Colonic mucosa (tissue), 4 donors: Measurements from ENCODE around the gene PSMD11. TPM values are rescaled to one million over a fixed set of nuclear protein-coding genes. Genes with fewer than 3 reads are reported as not detected.

Source experiments
- DNase-seq: peaks from one replicate; pipeline ENCODE4 v3.0.0-alpha.2; 2020
- H3K27ac ChIP-seq: fragments of 200-600 bp; one replicate; pipeline ENCODE4 v1.8.0; 2021
- H3K27me3 ChIP-seq: fragments of 200-600 bp; one replicate; pipeline ENCODE4 v1.8.0; 2021
- H3K36me3 ChIP-seq: fragments of 200-600 bp; one replicate; pipeline ENCODE4 v1.8.0; 2021
- H3K4me1 ChIP-seq: fragments of 200-600 bp; one replicate; pipeline ENCODE4 v1.8.0; 2021; ENCODE audit warnings: mild to moderate bottlenecking
- H3K4me3 ChIP-seq: fragments of 200-600 bp; one replicate; pipeline ENCODE4 v1.8.0; 2021
- H3K9ac ChIP-seq, 2 donors: one replicate each; pipeline ENCODE4 v1.7.0; 2013; ENCODE audit warnings: control low read depth in 2 of 2, low read depth in 2 of 2, low read length in 2 of 2
- H3K9me3 ChIP-seq: fragments of 200-600 bp; one replicate; pipeline ENCODE4 v1.8.0; 2021
- intact Hi-C: fragments of 100-400 bp; cut with DNase I; formaldehyde crosslinking; loops from one replicate; pipeline ENCODE4 v1.14.1; 2022
- total RNA-seq, 2 donors: library from RNA; stranded (reverse); fragmentation: NEBNext Ultra II Directional in 1 of 2; extraction: Animal tissue kit (Norgen Biotek cat#: 25700) in 1 of 2; gene quantifications; one replicate each; pipeline ENCODE4 v1.2.1, GENCODE V29; 2021
- TF ChIP-seq, protein P1 (sequence below): fragments of 200-600 bp; IDR thresholded peaks from one replicate; pipeline ENCODE4 v1.8.0; 2022; ENCODE audit warnings: antibody characterized with exemption, mild to moderate bottlenecking
- donor health status: healthy.
- donor health status: DM: no; HTN: no; CAD: no.
- donor health status: DM: no; HTN: no; CAD: no.

The PSMD11 gene
- total RNA-seq, 2 donors from 2014 or later: 81.2 to 117 TPM

DNA sequence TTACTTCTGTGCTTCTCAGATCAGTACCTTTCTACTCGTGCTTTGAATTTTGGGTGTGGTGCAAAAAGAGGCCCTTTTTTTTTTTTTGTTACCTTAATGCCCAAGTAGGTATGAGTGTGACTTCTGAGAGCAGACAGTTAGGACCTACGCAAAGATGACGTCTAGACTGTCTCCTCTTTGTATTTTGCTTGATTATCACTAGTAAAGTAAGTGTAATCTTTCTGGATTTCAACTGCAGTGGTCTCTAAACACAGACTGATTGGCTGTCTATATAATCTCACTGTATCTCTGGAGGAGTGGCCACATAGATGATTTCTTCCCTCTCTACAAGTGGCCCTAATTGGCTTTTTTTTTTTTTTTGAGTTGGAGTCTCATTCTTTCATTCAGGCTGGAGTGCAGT, 30.9 kb downstream of the PSMD11 start:
- H3K27me3 ChIP-seq: no peaks in the 10 kb centered on the region
- no peak for DNase-seq
- TF ChIP-seq, protein P1, sequence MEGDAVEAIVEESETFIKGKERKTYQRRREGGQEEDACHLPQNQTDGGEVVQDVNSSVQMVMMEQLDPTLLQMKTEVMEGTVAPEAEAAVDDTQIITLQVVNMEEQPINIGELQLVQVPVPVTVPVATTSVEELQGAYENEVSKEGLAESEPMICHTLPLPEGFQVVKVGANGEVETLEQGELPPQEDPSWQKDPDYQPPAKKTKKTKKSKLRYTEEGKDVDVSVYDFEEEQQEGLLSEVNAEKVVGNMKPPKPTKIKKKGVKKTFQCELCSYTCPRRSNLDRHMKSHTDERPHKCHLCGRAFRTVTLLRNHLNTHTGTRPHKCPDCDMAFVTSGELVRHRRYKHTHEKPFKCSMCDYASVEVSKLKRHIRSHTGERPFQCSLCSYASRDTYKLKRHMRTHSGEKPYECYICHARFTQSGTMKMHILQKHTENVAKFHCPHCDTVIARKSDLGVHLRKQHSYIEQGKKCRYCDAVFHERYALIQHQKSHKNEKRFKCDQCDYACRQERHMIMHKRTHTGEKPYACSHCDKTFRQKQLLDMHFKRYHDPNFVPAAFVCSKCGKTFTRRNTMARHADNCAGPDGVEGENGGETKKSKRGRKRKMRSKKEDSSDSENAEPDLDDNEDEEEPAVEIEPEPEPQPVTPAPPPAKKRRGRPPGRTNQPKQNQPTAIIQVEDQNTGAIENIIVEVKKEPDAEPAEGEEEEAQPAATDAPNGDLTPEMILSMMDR: no peak

DNA sequence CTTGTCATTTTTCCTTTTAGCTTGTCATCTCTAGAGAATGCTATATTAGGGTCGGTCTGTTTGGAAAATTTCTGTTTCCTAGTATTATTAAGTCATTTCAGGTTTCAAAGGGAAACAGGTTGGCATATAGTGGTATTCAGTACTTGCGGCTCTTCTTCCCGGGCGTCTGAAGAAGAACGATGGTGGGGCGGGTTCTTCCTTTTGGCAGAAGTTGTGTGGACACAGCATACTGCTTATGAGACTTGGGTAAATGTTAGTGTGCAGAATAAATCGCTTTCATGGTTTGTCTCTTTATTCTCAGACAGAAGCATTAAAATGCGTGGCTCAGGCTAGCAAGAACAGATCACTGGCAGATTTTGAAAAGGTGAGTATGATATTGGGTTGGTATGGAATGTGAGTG, 32.9 kb downstream of the PSMD11 start:
- Histone ChIP-seq H3K9ac (no peak overlapping the region), H3K27ac (no peak overlapping the region), H3K4me3 (no peak overlapping the region), H3K36me3 (peaks cover 27% of the 10 kb centered on the region), H3K4me1 (no peaks in the 10 kb centered on the region), H3K27me3 (no peaks in the 10 kb centered on the region), H3K9me3 (no peaks in the 10 kb centered on the region)
- TF ChIP-seq, protein P1: no peak
- DNase-seq: no peak
- intact Hi-C loops: loop anchor here (10.0 kb wide), 1 partner anchor 258 kb away; no protein-coding TSS in a partner anchor

More for the DNA sequence above, 30.9 kb downstream of the PSMD11 start:
- Histone ChIP-seq H3K9ac (no peak overlapping the region), H3K9me3 (no peaks in the 10 kb centered on the region), H3K4me3 (no peak overlapping the region), H3K27ac (no peak overlapping the region), H3K36me3 (peaks cover 27% of the 10 kb centered on the region), H3K4me1 (no peaks in the 10 kb centered on the region)
- intact Hi-C loops: loop anchor here (10.0 kb wide), 1 partner anchor 260 kb away; no protein-coding TSS in a partner anchor

DNA sequence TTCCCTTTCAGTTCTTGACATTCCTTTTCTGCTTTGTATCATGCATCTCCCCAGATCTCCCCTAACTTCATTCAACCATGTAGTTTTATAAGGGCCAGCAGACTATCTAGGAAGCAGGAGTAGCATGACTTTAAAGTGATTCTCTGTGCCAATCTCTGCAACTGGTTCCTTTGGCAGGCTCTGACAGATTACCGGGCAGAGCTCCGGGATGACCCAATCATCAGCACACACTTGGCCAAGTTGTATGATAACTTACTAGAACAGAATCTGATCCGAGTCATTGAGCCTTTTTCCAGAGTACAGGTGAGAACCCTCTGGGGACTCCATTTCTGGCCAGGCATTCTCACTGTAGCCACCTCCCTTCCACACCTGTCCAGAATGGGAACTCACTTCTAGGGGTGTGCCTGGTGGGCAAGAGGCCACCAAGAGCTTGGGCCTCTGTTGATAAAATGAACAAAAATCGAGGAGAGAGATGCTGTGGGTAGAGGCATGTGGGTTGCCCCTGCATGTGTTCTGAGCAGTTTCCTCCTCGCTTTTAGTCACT, 34.8 kb downstream of the PSMD11 start:
- no peaks in the 10 kb centered on the region for H3K9me3 ChIP-seq
- intact Hi-C loops: loop anchor here (10.0 kb wide), 1 partner anchor 256 kb away; no protein-coding TSS in a partner anchor
- no peaks in the 10 kb centered on the region for H3K4me1 ChIP-seq
- no peak overlapping the region for H3K27ac ChIP-seq
- H3K9ac ChIP-seq: no peak overlapping the region
- DNase-seq: no peak
- peaks cover 22% of the 10 kb centered on the region for H3K36me3 ChIP-seq
- no peaks in the 10 kb centered on the region for H3K27me3 ChIP-seq
- TF ChIP-seq, protein P1: no peak
- no peak overlapping the region for H3K4me3 ChIP-seq

DNA sequence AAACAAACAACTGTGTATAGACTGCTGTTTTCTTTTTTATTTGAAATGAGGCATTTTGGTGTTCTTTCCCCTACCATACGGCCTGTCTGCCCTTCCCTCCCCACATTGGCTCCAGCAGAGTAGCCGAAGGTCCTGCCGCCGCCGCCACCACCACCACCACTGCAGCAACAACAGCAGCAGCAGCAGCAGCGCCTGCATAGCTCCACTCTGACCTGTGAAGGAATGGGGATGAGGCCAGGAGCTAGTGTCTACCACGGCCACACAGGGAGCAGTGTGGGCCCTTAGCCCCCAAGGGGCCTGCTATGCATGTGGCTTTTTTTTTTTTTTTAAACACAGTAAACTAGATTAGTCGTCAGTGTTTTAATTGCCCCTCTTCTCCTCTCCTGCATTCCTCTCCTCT, 36.9 kb downstream of the PSMD11 start:
- H3K4me1 ChIP-seq: no peaks in the 10 kb centered on the region
- no peaks in the 10 kb centered on the region for H3K9me3 ChIP-seq
- H3K36me3 ChIP-seq: peaks cover 16% of the 10 kb centered on the region
- H3K9ac ChIP-seq: no peak overlapping the region
- H3K4me3 ChIP-seq: no peak overlapping the region
- H3K27me3 ChIP-seq: no peaks in the 10 kb centered on the region
- TF ChIP-seq, protein P1: no peak
- DNase-seq: no peak
- intact Hi-C loops: loop anchor here (10.0 kb wide), 1 partner anchor 274 kb away; no protein-coding TSS in a partner anchor
- no peak overlapping the region for H3K27ac ChIP-seq

DNA sequence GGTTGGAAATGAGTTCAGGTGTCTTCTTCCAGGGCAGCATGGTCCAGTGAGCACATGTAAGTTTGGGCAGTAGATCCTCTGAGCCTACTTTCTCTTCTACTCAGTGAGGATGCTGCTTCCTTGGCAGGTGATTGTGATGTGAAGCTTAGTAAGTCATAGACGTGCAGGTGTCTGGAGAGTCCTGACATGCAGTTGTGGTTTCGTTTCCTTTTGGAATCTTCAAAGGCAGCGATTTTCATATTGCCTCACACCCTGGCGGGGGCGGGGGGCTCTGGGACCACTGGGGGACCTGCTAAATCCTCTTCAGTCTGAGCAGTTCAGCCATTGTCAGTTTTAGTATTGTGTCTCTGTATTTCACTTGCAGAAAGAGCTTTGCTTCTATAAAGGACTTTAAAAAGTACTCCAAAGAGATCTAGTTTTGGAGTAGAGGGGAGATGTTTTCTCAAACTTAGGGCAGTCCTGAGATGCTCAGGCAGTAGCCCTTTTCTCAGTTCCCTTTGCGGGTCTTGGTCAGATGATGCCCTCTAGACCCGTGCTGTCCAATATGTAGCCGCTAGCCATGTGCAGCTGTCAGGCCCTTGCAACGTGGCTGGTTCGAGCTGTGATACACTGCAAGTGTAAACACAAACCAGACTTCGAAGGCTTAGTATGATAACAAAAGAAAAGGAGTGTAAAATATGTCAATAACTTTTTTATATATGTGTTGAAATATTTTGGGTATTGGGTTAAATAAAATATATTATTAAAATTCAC, 38.4 kb downstream of the PSMD11 start:
- no peaks in the 10 kb centered on the region for H3K9me3 ChIP-seq
- peaks cover 12% of the 10 kb centered on the region for H3K36me3 ChIP-seq
- TF ChIP-seq, protein P1: no peak
- no peak overlapping the region for H3K4me3 ChIP-seq
- H3K4me1 ChIP-seq: no peaks in the 10 kb centered on the region
- no peaks in the 10 kb centered on the region for H3K27me3 ChIP-seq
- intact Hi-C loops: loop anchor here (10.0 kb wide), 1 partner anchor 272 kb away; no protein-coding TSS in a partner anchor
- no peak overlapping the region for H3K9ac ChIP-seq
- H3K27ac ChIP-seq: no peak overlapping the region
- DNase-seq: no peak
